NCI-H226 (cell line): ENCODE results near the gene ST6GALNAC5.

ENCODE experiments used
- DNase-seq: peaks from one replicate; pipeline ENCODE4 v3.0.0-alpha.2; 2015

ST6GALNAC5 gene

DNA sequence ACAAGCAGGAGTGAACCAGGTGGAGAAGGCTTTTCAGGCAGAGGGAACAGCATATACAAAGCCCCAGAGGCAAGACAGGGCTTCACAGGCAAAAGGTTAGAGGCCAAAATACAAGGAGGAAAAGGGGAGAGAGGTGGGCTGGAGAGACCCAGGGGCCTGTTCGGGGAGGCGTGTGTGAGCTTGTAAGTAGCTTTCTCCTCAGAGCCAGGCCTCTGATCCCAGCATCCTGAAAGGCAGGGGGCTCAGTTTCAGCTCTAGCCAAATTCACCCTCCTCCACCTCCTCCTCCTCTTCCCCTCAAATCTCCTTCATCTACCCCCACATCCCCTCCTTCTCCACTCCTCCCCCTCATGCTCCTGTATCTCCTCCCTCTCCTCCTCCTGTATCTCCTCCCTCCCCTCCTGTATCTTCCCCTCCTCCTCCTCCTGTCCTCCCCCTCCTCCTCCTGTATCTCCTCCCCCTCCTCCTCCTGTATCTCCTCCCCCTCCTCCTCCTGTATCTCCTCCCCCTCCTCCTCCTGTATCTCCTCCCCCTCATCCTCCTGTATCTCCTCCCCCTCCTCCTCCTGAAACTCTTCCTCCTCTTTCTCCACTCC, 148.6 kb downstream of the ST6GALNAC5 start:
- no peak for DNase-seq

DNA sequence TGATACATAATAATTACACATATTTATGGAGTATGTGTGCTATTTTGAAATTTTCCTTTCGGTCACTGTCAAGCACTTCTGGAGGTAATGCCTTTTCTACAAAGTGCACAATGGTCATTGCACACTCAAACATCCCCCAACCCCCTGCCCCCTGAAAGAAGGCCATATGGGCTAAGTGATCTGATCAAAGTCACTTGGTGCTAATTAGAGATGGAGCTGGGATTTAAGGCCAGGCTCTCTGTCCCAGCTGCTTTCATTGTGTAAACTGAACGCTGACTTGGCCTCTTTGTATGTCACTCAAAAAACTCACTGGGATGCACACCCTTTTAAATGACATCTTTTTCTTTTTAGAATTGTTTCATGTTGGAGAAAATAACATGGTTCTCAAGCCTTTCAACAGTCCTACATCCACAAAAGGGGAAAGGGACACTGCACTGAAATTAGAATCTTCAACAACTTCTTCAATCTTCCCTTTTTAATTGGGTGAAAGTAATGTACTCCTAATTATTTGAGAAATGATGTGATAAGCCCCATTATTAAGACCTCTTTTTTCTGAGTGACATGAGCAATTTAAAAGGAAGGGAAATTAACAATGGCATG, 149.2 kb downstream of the ST6GALNAC5 start:
- DNase-seq, result no peak

- DNase-seq, result no peak
Observed at GRCh38 chr1:77018311-77018710, 151.0 kb downstream of the ST6GALNAC5 start.

DNA sequence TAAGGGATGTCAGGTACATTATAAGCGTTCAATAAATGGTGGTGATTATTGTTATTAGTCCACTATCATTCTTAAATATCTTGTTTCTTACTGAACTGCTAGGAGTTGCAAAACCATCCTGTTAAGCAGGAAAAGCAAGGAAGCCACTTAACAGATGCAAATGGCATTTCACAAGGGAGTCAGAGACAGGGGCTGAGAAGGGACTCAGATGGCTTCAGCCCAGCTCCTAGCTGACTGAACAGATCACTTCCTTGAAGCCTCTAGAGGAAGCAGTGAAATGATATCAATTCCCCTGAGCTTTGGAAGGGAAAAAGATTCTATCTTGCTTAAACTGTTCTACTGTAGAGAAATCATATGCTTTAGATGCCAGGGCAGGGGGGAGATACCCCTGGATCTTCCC, 151.5 kb downstream of the ST6GALNAC5 start:
- no peak for DNase-seq

GRCh38 chr1:77021732-77022131, 154.5 kb downstream of the ST6GALNAC5 start:
- no peak for DNase-seq

- no peak for DNase-seq
Observed at GRCh38 chr1:77024500-77024899, 157.2 kb downstream of the ST6GALNAC5 start.

DNA sequence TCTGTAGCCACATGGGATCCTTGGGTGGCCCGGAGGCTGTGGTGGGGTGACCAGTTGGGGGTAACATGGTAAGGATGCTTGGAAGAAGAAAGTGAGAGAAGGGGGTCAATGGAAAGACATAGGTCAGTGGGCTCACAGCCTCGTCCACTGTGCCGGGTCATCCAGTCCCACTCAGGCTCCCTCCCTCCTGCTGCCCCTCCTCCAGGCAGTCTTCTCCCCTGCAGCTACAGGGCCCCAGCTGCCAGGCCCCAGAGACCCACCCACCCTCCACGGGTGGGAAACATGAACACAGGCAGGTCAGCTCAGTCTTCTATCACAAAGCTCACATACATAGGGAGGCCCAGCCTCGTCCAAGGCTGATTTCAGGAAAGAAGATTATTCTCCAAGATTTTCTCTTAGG, 158.3 kb downstream of the ST6GALNAC5 start:
- DNase-seq, result no peak

- no peak for DNase-seq
Observed at GRCh38 chr1:77026135-77026534, 158.9 kb downstream of the ST6GALNAC5 start.

DNA sequence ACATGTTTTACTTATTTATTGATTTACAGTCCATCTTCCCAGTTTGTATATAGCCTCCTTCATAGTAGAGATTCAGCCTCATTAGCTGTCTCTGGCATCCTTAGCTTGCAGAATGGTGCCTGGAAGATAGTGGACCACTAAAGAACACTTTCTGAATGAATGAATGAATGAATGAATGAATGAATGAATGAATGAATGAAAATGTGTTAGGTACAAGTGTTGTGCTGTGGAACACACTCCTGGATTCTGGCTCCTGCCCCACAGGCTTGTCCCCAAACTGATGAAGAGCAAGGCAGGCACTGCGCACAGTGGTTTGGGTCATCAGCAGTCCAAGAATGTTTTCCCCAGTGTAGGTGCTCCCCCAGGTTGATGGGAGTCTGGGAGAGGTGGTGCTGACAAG, 159.4 kb downstream of the ST6GALNAC5 start:
- DNase-seq, result no peak

DNA sequence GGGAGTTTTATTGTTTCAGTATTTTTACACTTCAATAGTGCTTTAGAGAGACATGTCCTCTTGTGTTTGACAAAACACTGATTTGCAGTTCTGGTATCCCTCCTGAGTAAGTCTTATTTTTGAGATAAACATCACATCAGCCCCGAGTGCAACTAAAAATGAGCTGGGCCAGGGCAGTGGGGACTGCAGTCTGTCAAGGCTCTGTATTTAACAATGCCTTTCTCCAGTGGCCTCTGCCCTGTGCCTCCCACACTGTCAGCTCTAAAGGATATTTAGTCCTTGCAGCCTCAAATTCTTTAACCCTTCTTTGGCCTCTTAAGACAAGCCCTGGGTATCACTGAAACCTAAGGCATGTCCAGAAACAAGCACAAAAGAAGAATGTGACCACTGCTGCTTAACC, 160.6 kb downstream of the ST6GALNAC5 start:
- no peak for DNase-seq

- no peak for DNase-seq
Observed at GRCh38 chr1:77030401-77031105, 163.3 kb downstream of the ST6GALNAC5 start.

GRCh38 chr1:77031106-77031662, 163.9 kb downstream of the ST6GALNAC5 start:
- DNase-seq, result peak; percentile 65

DNA sequence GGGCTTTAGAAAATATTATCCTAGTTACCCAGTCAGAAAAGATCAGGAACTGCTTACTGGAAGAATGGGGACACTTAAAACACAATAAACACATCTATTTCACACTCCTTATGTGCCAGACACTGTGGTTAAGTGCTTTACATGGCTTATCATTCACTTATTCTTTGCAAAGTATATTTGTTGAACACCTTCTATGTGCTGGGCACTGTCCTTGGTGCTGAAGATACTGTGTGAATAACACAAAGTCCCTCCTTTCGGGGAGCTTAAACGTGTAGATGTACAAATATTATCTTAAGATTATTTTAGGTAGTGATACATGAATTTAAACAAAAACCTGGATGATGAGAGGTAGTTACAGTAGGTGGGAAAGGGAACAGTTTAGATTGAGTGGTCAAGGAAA, 169.3 kb downstream of the ST6GALNAC5 start:
- DNase-seq, result peak; percentile 22

- no peak for DNase-seq
Observed at GRCh38 chr1:77037038-77037437, 169.8 kb downstream of the ST6GALNAC5 start.

DNA sequence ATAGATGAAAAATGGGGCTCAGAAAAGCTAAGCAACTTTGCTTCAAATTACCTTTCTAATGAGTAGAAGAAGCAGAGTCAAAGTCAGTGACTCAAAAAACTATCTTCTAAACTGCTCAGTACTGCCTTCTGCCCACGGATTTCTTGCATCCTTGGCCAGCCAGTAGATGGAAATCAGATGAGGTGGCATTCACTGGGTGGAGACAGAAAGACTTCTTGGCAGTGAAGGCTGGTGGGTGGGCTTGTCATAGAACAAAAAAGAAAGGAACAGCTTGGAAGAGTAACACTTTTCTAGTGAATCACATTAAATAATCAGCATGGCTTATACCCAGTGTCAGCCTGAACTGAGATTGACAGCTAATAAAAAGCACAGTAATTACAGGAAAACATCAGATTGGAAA, 170.7 kb downstream of the ST6GALNAC5 start:
- no peak for DNase-seq

- DNase-seq, result no peak
Observed at GRCh38 chr1:77039111-77039510, 171.8 kb downstream of the ST6GALNAC5 start.

DNA sequence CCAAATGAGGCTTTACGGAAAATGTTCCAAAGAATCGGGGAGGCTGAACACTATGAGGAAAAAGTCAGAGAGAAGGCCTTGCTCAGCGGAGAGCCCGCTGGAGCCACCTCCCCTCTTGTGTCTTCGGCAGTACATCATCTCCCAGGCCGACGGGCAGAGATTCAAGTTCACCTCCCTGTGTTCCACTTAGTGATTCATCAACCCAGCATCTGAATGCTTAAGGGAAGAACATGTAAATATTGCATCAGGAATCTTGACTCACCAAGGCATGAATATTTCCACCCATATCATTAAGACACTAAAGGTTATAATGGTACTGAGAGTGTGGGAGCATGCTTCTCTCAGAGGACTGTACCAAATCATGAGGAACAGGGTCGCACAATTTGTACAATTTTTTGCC, 172.5 kb downstream of the ST6GALNAC5 start:
- DNase-seq, result peak; percentile 97

DNA sequence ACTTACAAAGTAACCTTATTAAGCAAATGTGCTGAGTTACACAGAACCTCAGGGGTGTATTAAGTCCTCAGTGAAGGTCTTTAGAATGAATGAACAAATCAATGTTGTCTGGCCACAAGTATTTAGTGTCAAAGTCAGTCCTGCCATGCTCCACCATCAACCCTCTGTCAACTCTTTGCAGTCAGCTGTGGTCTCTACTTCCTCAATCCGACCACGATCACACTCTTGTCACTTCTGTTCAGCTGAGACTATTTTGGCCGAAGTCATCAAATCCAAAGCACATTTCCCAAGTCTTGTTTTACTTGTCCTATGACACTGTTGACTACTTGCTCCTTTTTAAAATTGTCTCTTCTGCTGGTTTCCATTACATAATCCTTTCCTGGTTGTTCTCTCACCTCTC, 173.5 kb downstream of the ST6GALNAC5 start:
- DNase-seq, result no peak

DNA sequence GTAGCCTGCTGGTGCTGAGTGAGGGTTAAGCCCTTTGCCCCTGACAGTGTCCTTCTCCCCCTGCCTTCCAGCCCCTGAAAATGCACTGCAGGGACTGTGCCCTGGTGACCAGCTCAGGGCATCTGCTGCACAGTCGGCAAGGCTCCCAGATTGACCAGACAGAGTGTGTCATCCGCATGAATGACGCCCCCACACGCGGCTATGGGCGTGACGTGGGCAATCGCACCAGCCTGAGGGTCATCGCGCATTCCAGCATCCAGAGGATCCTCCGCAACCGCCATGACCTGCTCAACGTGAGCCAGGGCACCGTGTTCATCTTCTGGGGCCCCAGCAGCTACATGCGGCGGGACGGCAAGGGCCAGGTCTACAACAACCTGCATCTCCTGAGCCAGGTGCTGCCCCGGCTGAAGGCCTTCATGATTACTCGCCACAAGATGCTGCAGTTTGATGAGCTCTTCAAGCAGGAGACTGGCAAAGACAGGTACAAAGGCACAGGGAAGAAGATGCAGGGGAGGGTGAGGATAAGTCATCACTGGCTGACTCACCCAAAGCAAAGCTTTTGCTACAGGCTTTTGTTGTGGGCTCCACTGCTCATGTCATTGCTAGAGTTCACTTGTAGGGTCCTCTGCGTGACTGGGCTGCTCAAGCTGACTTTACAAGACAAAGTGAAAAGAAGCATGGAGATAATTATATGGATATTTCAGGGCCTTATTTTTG, 177.0 kb downstream of the ST6GALNAC5 start:
- peak; percentile 56 for DNase-seq

DNA sequence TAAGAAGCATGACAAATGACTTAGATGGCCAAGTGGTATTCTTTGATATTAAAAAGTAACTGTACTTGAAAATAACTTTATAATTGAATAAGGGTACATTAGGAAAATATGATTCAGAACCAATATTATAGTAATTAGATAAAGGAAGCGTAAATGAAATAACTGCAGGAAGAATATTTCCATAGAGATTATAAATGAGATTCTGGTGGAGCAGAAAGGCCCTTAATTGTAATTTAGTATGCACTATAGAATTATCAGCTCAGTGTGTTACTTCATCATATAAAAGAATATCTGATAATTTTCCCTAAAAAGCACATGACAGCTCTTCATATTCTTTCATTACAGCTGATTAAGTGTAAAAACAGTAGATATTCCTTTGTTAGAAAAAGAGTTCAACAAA, 180.3 kb downstream of the ST6GALNAC5 start:
- DNase-seq, result no peak

- no peak for DNase-seq
Observed at GRCh38 chr1:77047978-77048614, 180.8 kb downstream of the ST6GALNAC5 start.

DNA sequence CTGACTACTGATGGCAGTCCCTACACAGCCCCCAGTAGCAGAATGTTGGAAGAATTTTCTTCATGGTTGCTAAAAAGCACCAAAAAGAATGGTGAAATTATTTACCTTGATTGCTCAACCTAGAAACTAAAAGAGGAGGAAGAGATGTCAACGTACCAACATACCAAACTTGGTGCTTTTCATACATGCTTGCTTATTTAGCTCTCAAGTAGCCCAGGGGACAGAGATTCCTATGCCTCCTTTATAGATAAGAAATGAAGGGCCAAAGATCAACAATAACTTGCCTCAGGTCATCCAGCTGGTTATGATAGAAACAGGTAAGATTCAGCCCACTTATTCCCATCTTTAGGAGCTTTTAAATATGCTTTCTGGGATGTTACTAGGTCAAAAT, 181.3 kb downstream of the ST6GALNAC5 start:
- DNase-seq, result no peak

DNA sequence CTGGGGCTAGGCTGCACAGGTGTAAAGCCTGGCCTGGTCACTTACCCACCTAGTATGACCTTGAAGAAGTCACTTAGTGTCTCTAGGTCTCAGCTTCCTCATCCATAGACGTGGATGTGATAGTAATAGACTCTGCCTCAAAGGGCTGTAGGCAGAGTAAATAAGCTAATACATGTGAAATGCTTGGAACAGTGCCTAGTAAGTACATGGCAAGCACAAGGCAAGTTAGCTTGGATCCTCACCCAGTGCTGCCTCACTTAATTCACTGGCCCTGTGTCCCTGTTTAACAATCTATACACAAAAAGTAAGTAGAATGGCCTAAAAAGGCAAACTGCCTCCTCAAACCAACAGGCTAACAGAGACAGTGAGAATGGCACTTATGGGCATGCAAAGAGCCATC, 184.1 kb downstream of the ST6GALNAC5 start:
- no peak for DNase-seq
